SK-N-SH (cell line): Measurements from ENCODE around the gene RFX2. TPM values are rescaled to one million over a fixed set of nuclear protein-coding genes. Genes with fewer than 3 reads are reported as not detected.

Experiments
- CTCF ChIA-PET: fragments of 300-600, 350-600 bp; formaldehyde crosslinking; extraction: SDS; loops from one replicate; lab custom pipeline; 2021; lab: Yijun Ruan, JAX
- POLR2A ChIA-PET: fragments of 350-600 bp; sonication (Branson Sonifier 250); formaldehyde crosslinking; extraction: SDS; loops from one replicate; lab custom pipeline; 2020; ENCODE audit warnings: antibody characterized with exemption, inconsistent platforms; lab: Yijun Ruan, JAX
- DNase-seq: peaks from one replicate; pipeline ENCODE4 v3.0.0; 2012
- H2AFZ ChIP-seq: fragments of 200-600 bp; sonication (generic); 2 replicates; pipeline ENCODE4 v1.8.1; 2016; ENCODE audit warnings: antibody characterized with exemption, mild to moderate bottlenecking, low read depth
- H3F3A ChIP-seq: fragments of 200-600 bp; sonication (generic); replicated peaks from 2 replicates; pipeline ENCODE3; 2016; ENCODE audit warnings: antibody characterized with exemption, mild to moderate bottlenecking; ENCODE audit not compliant: insufficient read depth
- H3K27ac ChIP-seq, 2 experiments: fragments of 200-500 bp in 1 of 2; fragments of 200-600 bp in 1 of 2; sonication (Bioruptor generic) in 1 of 2; sonication (generic), shearing (Covaris generic) in 1 of 2; 2 replicates each; pipeline versions ENCODE4 v1.5.1 to v1.6.1; 2014 to 2016; ENCODE audit warnings: low read depth in 2 of 2, inconsistent platforms in 1 of 2, low read length in 1 of 2, mild to moderate bottlenecking in 1 of 2, mixed read lengths in 1 of 2
- H3K27me3 ChIP-seq: fragments of 200-600 bp; sonication (generic), shearing (Covaris generic); 2 replicates; pipeline ENCODE4 v1.6.1; 2016; ENCODE audit warnings: mixed run types; ENCODE audit not compliant: insufficient read depth
- H3K36me3 ChIP-seq, 2 experiments: fragments of 200-500 bp in 1 of 2; fragments of 200-600 bp in 1 of 2; sonication (Bioruptor generic) in 1 of 2; sonication (generic) in 1 of 2; replicated peaks in 1 of 2; 2 replicates each; pipeline versions ENCODE3 to v1.5.1; 2014 to 2016; ENCODE audit warnings: low read length in 1 of 2, mild to moderate bottlenecking in 1 of 2; ENCODE audit not compliant: insufficient read depth in 2 of 2, control insufficient read depth in 1 of 2
- H3K4me1 ChIP-seq, 2 experiments: fragments of 200-500 bp in 1 of 2; fragments of 200-600 bp in 1 of 2; sonication (Bioruptor generic) in 1 of 2; sonication (generic), shearing (Covaris generic) in 1 of 2; 2 replicates each; pipeline versions ENCODE4 v1.5.1 to v1.6.1; 2014 to 2016; ENCODE audit warnings: low read depth in 1 of 2, low read length in 1 of 2, mixed run types in 1 of 2; ENCODE audit not compliant: insufficient read depth in 2 of 2, control insufficient read depth in 1 of 2
- H3K4me2 ChIP-seq: fragments of 200-600 bp; sonication (generic), shearing (Covaris generic); 2 replicates; pipeline ENCODE4 v1.6.1; 2017; ENCODE audit warnings: mixed run types
- H3K4me3 ChIP-seq, 2 experiments: fragments of 200-500 bp in 1 of 2; fragments of 200-600 bp in 1 of 2; sonication (Bioruptor generic) in 1 of 2; sonication (generic), shearing (Covaris generic) in 1 of 2; 2 replicates each; pipeline versions ENCODE4 v1.5.1 to v1.8.1; 2014 to 2016; ENCODE audit warnings: low read depth in 2 of 2, inconsistent platforms in 1 of 2, low read length in 1 of 2, mild to moderate bottlenecking in 1 of 2, mixed read lengths in 1 of 2, moderate library complexity in 1 of 2
- H3K79me2 ChIP-seq: fragments of 200-600 bp; sonication (generic); 2 replicates; pipeline ENCODE4 v1.8.1; 2017; ENCODE audit warnings: mild to moderate bottlenecking; ENCODE audit not compliant: insufficient read depth
- H3K9ac ChIP-seq: fragments of 200-600 bp; sonication (generic); 2 replicates; pipeline ENCODE4 v1.6.1; 2017; ENCODE audit warnings: mixed run types
- H3K9me2 ChIP-seq: fragments of 200-600 bp; sonication (generic); 2 replicates; pipeline ENCODE4 v1.6.1; 2017; ENCODE audit warnings: mixed run types
- H3K9me3 ChIP-seq: fragments of 200-600 bp; sonication (generic); 2 replicates; pipeline ENCODE4 v1.6.1; 2017; ENCODE audit warnings: mixed run types, mild to moderate bottlenecking, moderate library complexity
- H4K20me1 ChIP-seq: fragments of 200-600 bp; sonication (generic); 2 replicates; pipeline ENCODE4 v1.6.1; 2017; ENCODE audit warnings: mild to moderate bottlenecking, mixed run types; ENCODE audit not compliant: insufficient read depth
- CHD2 ChIP-seq: fragments of 150-350 bp; IDR thresholded peaks from 2 replicates; pipeline ENCODE4 v1.6.1; 2018; ENCODE audit warnings: low read length; ENCODE audit not compliant: partially characterized antibody
- CTCF ChIP-seq: fragments of 200-600 bp; sonication (generic); IDR thresholded peaks from 2 replicates; pipeline ENCODE4 v1.6.1; 2017; ENCODE audit warnings: antibody characterized with exemption, mild to moderate bottlenecking, moderate library complexity
- EP300 ChIP-seq, 2 experiments: IDR thresholded peaks; 2 replicates each; pipeline versions ENCODE4 v1.4.0 to v1.6.1; 2012; ENCODE audit warnings: borderline replicate concordance in 1 of 2, low read depth in 1 of 2, low read length in 1 of 2
- FOSL2 ChIP-seq: IDR thresholded peaks from 2 replicates; pipeline ENCODE4 v1.4.0; 2012; ENCODE audit warnings: low read depth, mild to moderate bottlenecking, moderate library complexity, borderline replicate concordance
- FOXM1 ChIP-seq: IDR thresholded peaks from 2 replicates; pipeline ENCODE4 v1.4.0; 2012; ENCODE audit warnings: low read depth, mild to moderate bottlenecking
- JUND ChIP-seq: IDR thresholded peaks from 2 replicates; pipeline ENCODE4 v1.4.0; 2012
- MAX ChIP-seq: IDR thresholded peaks from 2 replicates; pipeline ENCODE4 v1.4.0; 2012; ENCODE audit warnings: low read depth
- NRF1 ChIP-seq: IDR thresholded peaks from 2 replicates; pipeline ENCODE4 v1.6.1; 2012; ENCODE audit warnings: low read depth, mild to moderate bottlenecking, low read length
- PBX3 ChIP-seq: IDR thresholded peaks from 2 replicates; pipeline ENCODE4; 2012
- POLR2AphosphoS5 ChIP-seq: IDR thresholded peaks from 2 replicates; pipeline ENCODE4 v1.6.1; 2012; ENCODE audit warnings: low read depth, low read length
- RAD21 ChIP-seq: IDR thresholded peaks from 2 replicates; pipeline ENCODE4 v1.6.1; 2012; ENCODE audit warnings: mild to moderate bottlenecking, low read length
- RCOR1 ChIP-seq: fragments of 150-350 bp; IDR thresholded peaks from 2 replicates; pipeline ENCODE4 v1.6.1; 2017; ENCODE audit warnings: antibody characterized with exemption, low read length
- RXRA ChIP-seq: IDR thresholded peaks from 2 replicates; pipeline ENCODE4 v1.4.0; 2012; ENCODE audit warnings: low read depth, mild to moderate bottlenecking, borderline replicate concordance
- TAF1 ChIP-seq: IDR thresholded peaks from 2 replicates; pipeline ENCODE4 v1.6.1; 2012; ENCODE audit warnings: low read depth, mild to moderate bottlenecking, low read length, moderate library complexity, borderline replicate concordance
- USF2 ChIP-seq: fragments of 150-350 bp; IDR thresholded peaks from 2 replicates; pipeline ENCODE4 v1.6.1; 2017; ENCODE audit warnings: antibody characterized with exemption, low read length, low read depth, borderline replicate concordance
- WGBS: methylation state at CpG from one replicate; pipeline ENCODE4 v1.1.6; 2017; ENCODE audit warnings: low lambda C conversion rate; 5-methylcytosine and 5-hydroxymethylcytosine counted together
- polyA plus RNA-seq, 3 experiments: library from polyadenylated mRNA; depleted of rRNA; stranded (reverse); fragments of >200 nt; gene quantifications; 2 replicates each; pipeline ENCODE4 v1.2.3, GENCODE V29; 2012

The RFX2 gene
- polyA plus RNA-seq, 1 of the 3 experiments (the other 2 are of a cell fraction), result 12.6 TPM

DNA sequence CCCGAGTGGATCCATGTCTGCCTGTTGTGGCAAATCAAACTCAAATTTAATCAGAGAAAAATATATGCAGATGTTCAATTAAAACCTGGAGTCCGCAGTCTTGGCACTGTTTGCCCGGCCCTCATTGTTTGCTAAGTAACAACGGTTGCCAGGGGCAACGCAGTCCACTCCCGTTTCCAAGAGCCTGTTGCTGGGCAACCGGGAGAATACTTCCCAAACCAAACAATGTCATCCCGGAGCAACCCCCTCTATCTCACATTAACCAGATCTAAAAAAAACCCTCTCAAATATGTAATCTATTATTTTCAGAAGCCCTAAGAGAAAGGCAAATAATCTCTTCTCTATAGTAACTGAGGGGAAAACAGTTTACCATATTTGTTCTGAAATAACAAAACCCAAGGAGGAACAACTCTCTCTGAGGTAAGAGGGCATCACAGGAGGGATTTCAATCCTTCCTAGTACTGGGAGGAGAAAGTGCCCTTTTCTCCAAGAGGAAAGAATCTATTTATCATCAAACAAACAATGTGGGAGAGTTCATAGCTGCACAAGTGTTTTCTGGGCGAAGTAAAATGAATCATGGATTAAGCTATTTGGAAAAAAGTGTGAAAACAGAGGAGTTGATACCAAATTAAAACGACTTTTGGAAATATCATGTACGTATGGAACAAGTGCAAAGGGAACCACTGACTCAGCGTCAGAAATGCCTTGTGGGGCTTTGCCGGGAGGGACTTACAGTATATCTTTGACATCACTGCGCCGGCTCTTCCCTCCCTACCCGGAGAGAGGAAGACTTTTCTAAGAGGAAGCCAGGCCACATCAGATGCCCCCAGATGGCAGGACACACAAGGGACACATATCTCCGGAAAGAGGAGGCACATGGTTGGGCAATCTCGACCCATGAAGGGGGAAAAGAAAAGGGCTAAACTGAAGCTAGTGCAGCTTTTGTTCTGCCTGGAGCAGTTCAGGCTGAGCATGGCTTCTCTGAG, 43.3 kb downstream of the RFX2 start (continued):
- TF ChIP-seq CTCF, result no peak
- TF ChIP-seq RCOR1, result no peak
- no peak for TF ChIP-seq FOXM1
- no peak for TF ChIP-seq NRF1
- 0 out of 2 replicates have a peak, but pooled peaks have one; percentile 2 for TF ChIP-seq JUND
- TF ChIP-seq USF2, result no peak
- no peak for TF ChIP-seq CHD2
- no peak for TF ChIP-seq POLR2AphosphoS5
- TF ChIP-seq FOSL2, result no peak
- no peak for TF ChIP-seq TAF1
- TF ChIP-seq EP300 (IDR thresholded peaks at IDR 0.05; ENCODE audit: borderline replicate concordance in 1 of 2, low read depth in 1 of 2, low read length in 1 of 2), result peak in 1 of 2 experiments; percentile 28; a peak in 1 of 4 replicates

- H3K4me2 ChIP-seq, result peak overlapping the region; percentile 54
- no peaks in the 10 kb centered on the region for H4K20me1 ChIP-seq
- 59% methylated on average over 16 of the region's 16 CpGs for WGBS
- DNase-seq, result no peak
- no peaks in the 10 kb centered on the region for H3K9me3 ChIP-seq
- CTCF ChIA-PET, result interaction anchor here (4.6 kb wide), 1 partner anchor 17 kb away, joined by 25 read pairs; no protein-coding TSS in a partner anchor
- no peaks in the 10 kb centered on the region for H3K27me3 ChIP-seq
- peaks cover 28 to 43% of the 10 kb centered on the region in 2 experiments for H3K4me1 ChIP-seq
- peaks cover 54% of the 10 kb centered on the region; the same call in 1 of the 2 replicates for H3K79me2 ChIP-seq
- no peak overlapping the region for H2AFZ ChIP-seq
- no peak overlapping the region for H3K4me3 ChIP-seq
- peak overlapping the region; percentile 78 to 99 for H3K27ac ChIP-seq
- peak overlapping the region; percentile 78 for H3K9ac ChIP-seq
- TF ChIP-seq RAD21 (no peak), MAX (no peak), FOSL2 (no peak), PBX3 (no peak), RXRA (no peak), POLR2AphosphoS5 (no peak), FOXM1 (no peak), CHD2 (no peak)
- TF ChIP-seq, all 33 proteins: peak for 0
- peaks cover 39% of the 10 kb centered on the region for H3F3A ChIP-seq
- H3K9me2 ChIP-seq, result no peaks in the 10 kb centered on the region
- no peaks in the 10 kb centered on the region for H3K36me3 ChIP-seq
- POLR2A ChIA-PET, result no interaction called here
These were observed 44.5 kb downstream of the RFX2 start for GRCh38 chr19:6065685-6066374.
